ENCODE measurements around the gene PCCA. TPM values are rescaled to one million over a fixed set of nuclear protein-coding genes. Genes with fewer than 3 reads are reported as not detected.
"Not testable (repeated sequence)": the region's sequence is repeated elsewhere in the genome, so short reads cannot be mapped to it uniquely, and the experiment has no call there.

PCCA gene
- total RNA-seq, 1 donor from 2014 or later = 200 TPM

DNA sequence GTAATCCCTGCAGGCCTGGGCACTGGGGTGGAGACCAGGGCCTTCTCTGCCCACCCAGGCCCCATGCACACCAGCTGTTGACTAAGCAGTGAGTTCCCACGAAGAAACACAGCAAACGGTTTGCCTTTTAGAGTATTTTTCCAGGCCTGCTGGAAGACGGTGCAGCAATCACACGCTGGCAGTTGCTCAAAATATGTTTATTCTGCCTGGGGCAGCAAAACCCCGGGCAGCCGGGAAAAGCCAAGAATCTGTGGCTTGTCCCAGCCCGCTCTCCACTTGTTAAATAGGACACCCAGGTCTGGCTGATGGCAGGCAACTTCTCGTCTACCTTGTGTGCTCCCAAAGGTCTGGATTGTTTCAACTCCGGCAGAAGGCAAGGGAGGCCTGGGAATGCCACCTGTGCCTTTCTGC, 458.9 kb downstream of the PCCA start:
- no peak for DNase-seq

GRCh38 chr13:100549316-100549715, 460.4 kb downstream of the PCCA start:
- DNase-seq = no peak

- DNase-seq = no peak
Observed at GRCh38 chr13:100552755-100553154, 463.9 kb downstream of the PCCA start.

GRCh38 chr13:100559886-100560285, 471.0 kb downstream of the PCCA start:
- no peak for DNase-seq

GRCh38 chr13:100560498-100561157, 471.7 kb downstream of the PCCA start:
- no peak for DNase-seq

- DNase-seq = no peak
Observed at GRCh38 chr13:100561158-100561499, 472.2 kb downstream of the PCCA start.

DNA sequence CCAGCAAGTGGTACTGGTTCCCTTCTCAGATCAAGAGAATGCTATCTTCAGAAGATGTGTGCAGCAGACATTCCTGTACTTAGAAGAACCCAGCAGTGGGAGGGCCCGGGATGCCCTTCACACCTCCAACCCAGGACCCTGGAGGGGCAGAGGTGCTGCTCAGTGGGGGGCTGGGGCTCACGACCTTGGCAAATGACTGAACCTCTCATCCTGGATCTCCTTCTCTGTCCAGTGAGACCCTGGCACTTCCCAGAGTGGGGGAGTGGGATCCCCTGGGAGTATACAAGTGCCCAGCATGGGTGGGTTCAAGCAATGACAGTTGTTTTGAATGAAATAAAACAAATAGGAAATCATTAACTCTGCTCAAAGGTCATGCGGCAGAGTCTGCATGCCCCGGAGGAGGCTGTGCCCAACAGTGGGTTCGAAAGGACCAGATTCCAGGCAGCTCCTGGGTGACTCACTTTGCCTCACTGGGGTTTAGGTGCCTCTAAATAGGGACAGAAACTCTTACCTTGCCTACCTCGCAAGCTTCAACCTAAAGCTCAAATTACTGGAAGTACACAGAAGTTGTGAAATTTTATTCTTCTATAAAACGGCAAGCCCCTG, 472.8 kb downstream of the PCCA start:
- no peak for DNase-seq

DNA sequence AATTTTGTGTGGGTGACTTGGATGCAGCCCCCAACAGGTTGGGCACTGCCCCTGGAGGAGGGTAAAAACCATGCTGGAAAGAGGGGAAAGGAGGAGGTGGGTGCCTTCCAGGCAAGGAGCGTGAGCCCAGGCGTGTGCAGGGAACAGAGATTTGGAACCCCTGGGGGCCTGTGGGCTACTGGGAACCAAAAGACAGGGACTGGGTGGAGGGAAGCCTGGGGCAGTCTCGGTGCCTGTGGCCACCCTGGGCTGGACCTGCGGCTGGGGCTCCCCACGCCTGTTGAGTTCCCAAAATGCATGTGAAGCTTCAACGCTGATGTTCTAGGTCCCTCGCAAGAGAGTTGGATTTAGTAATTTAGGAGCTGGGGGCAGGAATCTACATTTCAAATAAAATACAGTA, 474.9 kb downstream of the PCCA start:
- no peak for DNase-seq

DNA sequence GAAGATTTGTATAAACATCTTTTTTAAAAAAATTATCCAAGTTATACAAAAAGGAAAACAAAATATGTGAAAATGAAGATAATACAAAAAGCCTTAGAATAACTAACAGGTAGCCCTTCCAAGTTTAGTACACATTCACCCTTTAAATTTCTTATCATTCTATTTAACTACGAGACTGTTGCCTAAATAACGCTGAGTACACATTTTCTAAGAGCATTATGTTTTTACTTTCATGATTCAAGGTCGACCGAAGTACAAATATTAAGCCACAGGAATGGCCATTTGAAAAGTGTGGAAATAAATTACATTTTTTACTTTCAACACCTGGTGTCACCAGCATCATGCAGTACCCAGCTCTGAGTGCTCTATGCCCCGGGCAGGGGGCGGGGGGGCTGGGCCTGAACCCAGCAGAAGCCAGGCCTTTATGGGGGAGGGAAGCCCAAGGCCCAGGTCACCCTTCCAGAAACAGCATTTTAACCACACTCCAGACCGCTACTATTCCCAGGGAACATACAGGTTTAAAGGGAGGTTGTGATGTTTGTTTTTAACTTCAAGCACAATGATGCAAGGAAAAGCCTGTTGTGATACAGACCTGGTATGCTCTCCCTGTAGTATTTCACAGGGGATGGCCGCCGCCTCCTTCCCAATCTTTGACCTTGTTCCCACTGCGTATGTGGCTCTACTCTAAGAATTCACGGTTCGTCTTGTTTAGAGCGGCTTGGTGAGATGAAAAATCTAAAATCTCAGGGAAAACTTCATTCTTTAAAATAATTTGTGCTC, 475.7 kb downstream of the PCCA start:
- no peak for DNase-seq

DNA sequence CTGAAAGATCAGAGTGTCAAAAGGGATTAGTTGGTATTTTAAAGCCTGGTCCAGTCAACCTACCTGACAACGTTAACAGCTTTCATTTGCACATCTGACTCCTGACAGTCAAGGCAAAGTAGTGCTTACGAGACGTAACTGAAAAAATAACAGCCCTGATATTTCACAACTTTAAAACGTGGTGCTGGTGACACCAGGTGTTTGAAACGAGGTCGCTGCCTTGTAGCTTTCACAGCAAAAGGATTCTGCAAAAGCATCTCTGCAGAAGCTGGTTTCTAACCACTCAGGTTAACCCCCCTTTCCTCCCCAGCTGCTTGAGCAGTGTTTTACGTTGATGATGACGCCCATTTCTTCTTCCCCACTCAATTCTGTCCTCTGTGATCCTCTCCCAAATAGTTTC, 476.4 kb downstream of the PCCA start:
- no peak for DNase-seq

GRCh38 chr13:100566543-100566942, 477.6 kb downstream of the PCCA start:
- no peak for DNase-seq

DNA sequence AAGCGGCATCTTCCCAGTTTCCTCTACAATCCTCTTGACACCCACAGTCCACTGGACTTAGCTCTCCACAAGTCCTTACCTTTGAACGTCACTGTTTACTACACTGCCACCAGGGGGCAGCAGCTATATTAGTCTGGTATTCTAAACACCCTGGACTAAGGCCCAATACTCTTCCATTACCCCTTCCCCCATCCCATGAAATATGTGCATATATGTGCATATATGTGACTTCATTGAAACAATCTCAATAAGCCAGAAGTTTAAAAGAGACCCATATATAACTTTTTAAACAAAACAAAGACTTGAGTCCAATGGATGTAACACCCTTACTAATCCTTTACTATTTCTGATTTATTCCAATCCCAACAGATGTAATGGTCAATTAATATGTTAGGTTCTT, 484.2 kb downstream of the PCCA start:
- peak; percentile 12 for DNase-seq

DNA sequence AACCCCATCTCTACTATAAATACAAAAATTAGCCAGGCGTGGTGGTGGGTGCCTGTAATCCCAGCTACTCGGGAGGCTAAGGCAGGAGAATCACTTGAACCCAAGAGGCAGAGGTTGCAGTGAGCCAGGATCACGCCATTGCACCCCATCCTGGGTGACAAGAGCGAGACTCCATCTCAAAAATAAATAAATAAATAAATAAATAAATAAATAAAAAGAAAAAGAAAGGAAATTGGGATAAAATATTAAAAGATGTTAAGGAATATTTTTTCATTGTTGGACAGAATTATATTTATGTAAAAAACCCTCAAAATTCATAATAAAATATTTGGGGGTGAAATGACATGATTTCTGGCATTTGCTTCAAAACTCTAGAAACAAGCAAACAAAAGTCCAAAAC, 488.3 kb downstream of the PCCA start:
- DNase-seq = not testable (repeated sequence)

Small RNA genes within 50 kb of the gene (small RNA-seq; reads per million reads assigned to genes)
- not detected for gene AL356575.1

Other genes starting within 250 kb of the PCCA start
- 1.6 TPM for gene ZIC5, start 117.3 kb upstream of the PCCA start, total RNA-seq
- gene ZIC2, start 107.3 kb upstream of the PCCA start, total RNA-seq = 2.8 TPM